ENCODE data around the gene MAPT. TPM values are rescaled to one million over a fixed set of nuclear protein-coding genes. Genes with fewer than 3 reads are reported as not detected.

MAPT gene
- total RNA-seq, 1 experiment from 2014 or later = 3.6 TPM

DNA sequence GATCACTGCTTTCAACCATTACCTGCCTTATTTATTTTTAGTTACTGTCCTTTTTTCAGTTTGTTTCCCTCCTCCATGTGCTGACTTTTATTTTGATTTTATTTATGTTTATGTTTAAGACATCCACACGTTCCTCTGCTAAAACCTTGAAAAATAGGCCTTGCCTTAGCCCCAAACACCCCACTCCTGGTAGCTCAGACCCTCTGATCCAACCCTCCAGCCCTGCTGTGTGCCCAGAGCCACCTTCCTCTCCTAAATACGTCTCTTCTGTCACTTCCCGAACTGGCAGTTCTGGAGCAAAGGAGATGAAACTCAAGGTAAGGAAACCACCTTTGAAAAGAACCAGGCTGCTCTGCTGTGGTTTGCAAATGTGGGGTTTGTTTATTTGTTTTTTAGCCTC is 95.4 kb downstream of the MAPT start:
- no TSS peak for BruUV-seq (replicated peaks)
- Histone ChIP-seq H3K4me2 (ENCODE audit: low read length) (no peak overlapping the region), H4K20me1 (ENCODE audit: low read length) (no peaks in the 10 kb centered on the region), H3K79me2 (ENCODE audit: low read length) (no peaks in the 10 kb centered on the region), H3K4me3 (ENCODE audit: low read length) (no peak overlapping the region), H3K9me2 (replicated peaks; ENCODE audit: low read length) (no peaks in the 10 kb centered on the region), H3K36me3 (ENCODE audit: low read depth, low read length) (no peaks in the 10 kb centered on the region), H3F3A (ENCODE audit: low read length, unreplicated experiment) (no peaks in the 10 kb centered on the region), H3K9me3 (ENCODE audit: low read length) (no peaks in the 10 kb centered on the region), H2AFZ (ENCODE audit: low read length) (no peak overlapping the region), H3K4me1 (ENCODE audit: insufficient read depth, low read length) (no peaks in the 10 kb centered on the region), H3K27ac (ENCODE audit: low read length) (no peak overlapping the region), H3K9ac (ENCODE audit: low read length) (no peak overlapping the region), H3K27me3 (ENCODE audit: low read length) (no peaks in the 10 kb centered on the region)
- TF ChIP-seq EZH2 (IDR thresholded peaks at IDR 0.05; ENCODE audit: low read length, unreplicated experiment) = no peak
- intact Hi-C loops (cut with micrococcal nuclease) = no loop called here
- ChIA-PET CTCF (no interaction called here), POLR2A (ENCODE audit: unreplicated experiment) (no interaction called here)
- DNase-seq (no peak), ATAC-seq (no peak)

DNA sequence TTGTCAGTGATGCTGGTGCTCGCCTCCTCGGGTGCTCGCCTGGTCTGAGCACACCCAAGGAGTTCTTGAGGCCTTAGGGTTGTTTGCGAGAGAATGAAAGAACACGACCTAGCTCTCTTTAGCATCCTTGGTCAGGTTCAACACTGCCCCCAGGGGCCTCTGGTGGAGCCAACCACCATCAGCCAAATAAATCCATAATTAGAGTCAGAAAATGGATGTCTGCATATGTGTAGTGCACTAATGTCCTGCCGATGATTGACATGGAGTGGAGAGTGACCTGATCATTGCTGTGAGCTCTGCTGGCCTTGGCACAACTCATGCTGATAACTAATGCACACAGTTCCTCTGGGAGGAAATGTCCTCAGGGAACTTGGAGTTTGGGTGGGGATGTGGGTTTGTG is 96.5 kb downstream of the MAPT start:
- Histone ChIP-seq H4K20me1 (ENCODE audit: low read length) (no peaks in the 10 kb centered on the region), H3K27ac (ENCODE audit: low read length) (no peak overlapping the region), H3K27me3 (ENCODE audit: low read length) (no peaks in the 10 kb centered on the region), H3K9me3 (ENCODE audit: low read length) (no peaks in the 10 kb centered on the region), H3K9ac (ENCODE audit: low read length) (no peak overlapping the region), H3K4me2 (ENCODE audit: low read length) (no peak overlapping the region), H3K4me3 (ENCODE audit: low read length) (no peak overlapping the region), H2AFZ (ENCODE audit: low read length) (no peak overlapping the region), H3K9me2 (replicated peaks; ENCODE audit: low read length) (no peaks in the 10 kb centered on the region), H3F3A (ENCODE audit: low read length, unreplicated experiment) (no peaks in the 10 kb centered on the region), H3K79me2 (ENCODE audit: low read length) (no peaks in the 10 kb centered on the region), H3K4me1 (ENCODE audit: insufficient read depth, low read length) (no peaks in the 10 kb centered on the region), H3K36me3 (ENCODE audit: low read depth, low read length) (no peaks in the 10 kb centered on the region)
- TF ChIP-seq CTCF (conservative IDR thresholded peaks at IDR 0.05; ENCODE audit: low read depth, low read length) (peak; percentile 34), EZH2phosphoT487 (IDR thresholded peaks at IDR 0.05; ENCODE audit: borderline replicate concordance, low read length) (no peak), EZH2 (IDR thresholded peaks at IDR 0.05; ENCODE audit: low read length, unreplicated experiment) (no peak)
- ChIA-PET CTCF (no interaction called here), POLR2A (ENCODE audit: unreplicated experiment) (interaction anchor here (0.5 kb wide), 1 partner anchor 296 kb away, joined by 3 read pairs; no protein-coding TSS in a partner anchor)
- ATAC-seq (no peak), DNase-seq (no peak)
- intact Hi-C loops (cut with micrococcal nuclease) = no loop called here
- no TSS peak for BruUV-seq (replicated peaks)

DNA sequence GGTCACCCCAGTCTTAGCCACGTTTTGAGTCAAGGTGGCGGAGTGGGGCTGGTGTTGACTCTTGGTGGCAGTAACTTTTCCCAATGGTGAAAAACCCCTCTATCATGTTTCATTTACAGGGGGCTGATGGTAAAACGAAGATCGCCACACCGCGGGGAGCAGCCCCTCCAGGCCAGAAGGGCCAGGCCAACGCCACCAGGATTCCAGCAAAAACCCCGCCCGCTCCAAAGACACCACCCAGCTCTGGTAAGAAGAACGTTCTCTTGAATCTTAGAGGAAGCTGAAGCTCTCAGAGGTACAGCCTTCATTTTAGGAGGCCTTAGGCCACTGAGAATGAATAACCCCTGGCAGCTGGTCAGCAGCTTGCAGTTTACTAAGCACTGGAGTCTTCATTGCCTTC is 97.0 kb downstream of the MAPT start:
- no peak for TF ChIP-seq EZH2 (IDR thresholded peaks at IDR 0.05; ENCODE audit: low read length, unreplicated experiment)
- TF ChIP-seq CTCF (conservative IDR thresholded peaks at IDR 0.05; ENCODE audit: low read depth, low read length) = no peak
- TF ChIP-seq EZH2phosphoT487 (IDR thresholded peaks at IDR 0.05; ENCODE audit: borderline replicate concordance, low read length) = no peak
- no peak overlapping the region for H3K9ac ChIP-seq (ENCODE audit: low read length)
- H3K4me1 ChIP-seq (ENCODE audit: insufficient read depth, low read length) = no peaks in the 10 kb centered on the region
- no peaks in the 10 kb centered on the region for H3K27me3 ChIP-seq (ENCODE audit: low read length)
- intact Hi-C loops (cut with micrococcal nuclease) = no loop called here
- H3K4me3 ChIP-seq (ENCODE audit: low read length) = no peak overlapping the region
- no peak overlapping the region for H3K27ac ChIP-seq (ENCODE audit: low read length)
- DNase-seq (no peak), ATAC-seq (no peak)
- CTCF ChIA-PET = interaction anchor here (0.6 kb wide), 1 partner anchor 861 kb away, joined by 3 read pairs; no protein-coding TSS in a partner anchor
- H2AFZ ChIP-seq (ENCODE audit: low read length) = no peak overlapping the region
- no peaks in the 10 kb centered on the region for H4K20me1 ChIP-seq (ENCODE audit: low read length)
- no peaks in the 10 kb centered on the region for H3K79me2 ChIP-seq (ENCODE audit: low read length)
- no peaks in the 10 kb centered on the region for H3K9me2 ChIP-seq (replicated peaks; ENCODE audit: low read length)
- H3K4me2 ChIP-seq (ENCODE audit: low read length) = no peak overlapping the region
- BruUV-seq (replicated peaks) = no TSS peak
- POLR2A ChIA-PET (ENCODE audit: unreplicated experiment) = interaction anchor here (0.5 kb wide), 1 partner anchor 297 kb away, joined by 3 read pairs; no protein-coding TSS in a partner anchor
- no peaks in the 10 kb centered on the region for H3K9me3 ChIP-seq (ENCODE audit: low read length)
- no peaks in the 10 kb centered on the region for H3K36me3 ChIP-seq (ENCODE audit: low read depth, low read length)
- no peaks in the 10 kb centered on the region for H3F3A ChIP-seq (ENCODE audit: low read length, unreplicated experiment)

Data from PC-3 (cell line).